Upper lobe of right lung (tissue), 1 donor: ENCODE results near the gene BCL2L15. TPM values are rescaled to one million over a fixed set of nuclear protein-coding genes. Genes with fewer than 3 reads are reported as not detected.

ENCODE experiments used
- ATAC-seq: fragments of 200-7000 bp; cut with Tn5 transposase; one replicate; pipeline ENCODE4 v1.9.1; 2020; ENCODE audit warnings: mild to moderate bottlenecking, moderate library complexity
- DNase-seq: peaks from one replicate; pipeline ENCODE4 v3.0.0-alpha.2; 2020
- H3K27ac ChIP-seq: fragments of 200-600 bp; one replicate; pipeline ENCODE4 v1.8.0; 2022
- H3K27me3 ChIP-seq: fragments of 200-600 bp; one replicate; pipeline ENCODE4 v1.8.0; 2022; ENCODE audit warnings: mild to moderate bottlenecking
- H3K36me3 ChIP-seq: fragments of 200-600 bp; one replicate; pipeline ENCODE4 v1.8.0; 2022
- H3K4me1 ChIP-seq: fragments of 200-600 bp; one replicate; pipeline ENCODE4 v1.8.0; 2022
- H3K4me3 ChIP-seq: fragments of 200-600 bp; one replicate; pipeline ENCODE4 v1.8.0; 2022; ENCODE audit warnings: mild to moderate bottlenecking
- H3K9me3 ChIP-seq: fragments of 200-600 bp; one replicate; pipeline ENCODE4 v1.8.0; 2022
- CTCF ChIP-seq: fragments of 200-600 bp; IDR thresholded peaks from one replicate; pipeline ENCODE4 v1.8.0; 2022; ENCODE audit warnings: antibody characterized with exemption
- intact Hi-C: fragments of 100-400 bp; cut with DNase I; formaldehyde crosslinking; loops from one replicate; pipeline ENCODE4 v1.11.0; 2022
- total RNA-seq: library from RNA; stranded (reverse); fragmentation: NEBNext Ultra II Directional; extraction: Animal tissue kit (Norgen Biotek cat#: 25700); gene quantifications from one replicate; pipeline ENCODE4 v1.2.1, GENCODE V29; 2021
- donor health status: DM: no; HTN: yes; CAD: no; lungs with severe emphysema.

Gene BCL2L15
- total RNA-seq, 1 donor from 2014 or later = 1.8 TPM

GRCh38 chr1:113850127-113850796, 37.1 kb downstream of the BCL2L15 start:
- DNase-seq (no peak), ATAC-seq (no peak)
- Histone ChIP-seq H3K9me3 (no peaks in the 10 kb centered on the region), H3K36me3 (no peaks in the 10 kb centered on the region), H3K27ac (no peak overlapping the region), H3K4me3 (no peak overlapping the region), H3K4me1 (no peaks in the 10 kb centered on the region), H3K27me3 (no peaks in the 10 kb centered on the region)
- intact Hi-C loops = no loop called here
- no peak for TF ChIP-seq CTCF

- no peak for DNase-seq
- H3K4me3 ChIP-seq = no peak overlapping the region
- ATAC-seq = no peak
- no peaks in the 10 kb centered on the region for H3K27me3 ChIP-seq
- no peak for TF ChIP-seq CTCF
- no peaks in the 10 kb centered on the region for H3K9me3 ChIP-seq
- no peak overlapping the region for H3K27ac ChIP-seq
- no peaks in the 10 kb centered on the region for H3K36me3 ChIP-seq
- intact Hi-C loops = no loop called here
- no peaks in the 10 kb centered on the region for H3K4me1 ChIP-seq
These were observed 38.3 kb downstream of the BCL2L15 start for GRCh38 chr1:113849072-113849471.

- Histone ChIP-seq H3K9me3 (no peaks in the 10 kb centered on the region), H3K4me1 (no peaks in the 10 kb centered on the region), H3K27ac (no peak overlapping the region), H3K4me3 (no peak overlapping the region), H3K27me3 (no peaks in the 10 kb centered on the region), H3K36me3 (no peaks in the 10 kb centered on the region)
- DNase-seq = no peak
- ATAC-seq = no peak
- no peak for TF ChIP-seq CTCF
- intact Hi-C loops = no loop called here
These were observed 40.9 kb downstream of the BCL2L15 start for GRCh38 chr1:113846391-113847035.

- H3K4me3 ChIP-seq = no peak overlapping the region
- no peak overlapping the region for H3K27ac ChIP-seq
- no peaks in the 10 kb centered on the region for H3K9me3 ChIP-seq
- no peak for ATAC-seq
- no peaks in the 10 kb centered on the region for H3K4me1 ChIP-seq
- H3K27me3 ChIP-seq = no peaks in the 10 kb centered on the region
- H3K36me3 ChIP-seq = no peaks in the 10 kb centered on the region
- intact Hi-C loops = loop anchor here (10.0 kb wide), 1 partner anchor 58 kb away; no protein-coding TSS in a partner anchor
- no peak for TF ChIP-seq CTCF
- DNase-seq = no peak
These were observed 50.8 kb downstream of the BCL2L15 start for GRCh38 chr1:113836534-113836933.

- no peaks in the 10 kb centered on the region for H3K4me1 ChIP-seq
- intact Hi-C loops = loop anchor here (10.0 kb wide), 1 partner anchor 59 kb away; no protein-coding TSS in a partner anchor
- ATAC-seq = peak; percentile 61
- no peak overlapping the region for H3K27ac ChIP-seq
- no peak overlapping the region for H3K4me3 ChIP-seq
- H3K27me3 ChIP-seq = no peaks in the 10 kb centered on the region
- DNase-seq = no peak
- H3K9me3 ChIP-seq = no peaks in the 10 kb centered on the region
- peak; percentile 66 for TF ChIP-seq CTCF
- H3K36me3 ChIP-seq = no peaks in the 10 kb centered on the region
These were observed 51.6 kb downstream of the BCL2L15 start for GRCh38 chr1:113835686-113836290.
